Measurements from ENCODE around the gene MKLN1.

Gene MKLN1

DNA sequence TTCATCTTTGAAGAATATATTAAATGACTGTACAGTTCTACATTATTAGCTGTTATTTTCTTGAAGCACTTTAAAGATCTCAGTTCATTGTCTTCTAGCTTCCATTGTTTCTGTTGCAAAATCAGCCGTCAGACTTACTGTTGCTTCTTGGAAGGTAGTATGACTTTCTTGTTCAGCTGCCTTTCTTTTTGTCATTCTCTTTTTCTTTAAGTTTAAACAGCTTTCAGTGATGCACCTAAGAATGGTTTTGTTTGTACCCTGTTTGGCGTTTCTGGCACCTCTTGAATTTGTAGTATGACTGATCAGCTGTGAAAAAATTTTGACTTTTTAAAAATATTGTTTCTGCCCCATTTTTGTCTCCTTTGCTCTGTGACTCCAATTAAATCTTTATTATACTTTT is 9.3 kb downstream of the MKLN1 start:
- Histone ChIP-seq H3K36me3 (ENCODE audit: low read length) (peaks cover 27% of the 10 kb centered on the region), H3K4me2 (ENCODE audit: low read depth, low read length, poor library complexity, severe bottlenecking) (no peak overlapping the region), H3F3A (ENCODE audit: insufficient read depth) (no peaks in the 10 kb centered on the region; the same call in 1 of the 2 replicates), H3K9me3 (ENCODE audit: insufficient read depth, low read length) (peaks cover 15% of the 10 kb centered on the region; the same call in 1 of the 2 replicates), H3K27ac (ENCODE audit: low read depth, low read length) (no peak overlapping the region), H3K9me2 (replicated peaks; ENCODE audit: insufficient read depth, low read length) (no peaks in the 10 kb centered on the region), H3K9ac (ENCODE audit: low read length) (no peak overlapping the region), H3K4me3 (ENCODE audit: insufficient read depth, low read length, poor library complexity, severe bottlenecking) (no peak overlapping the region), H3K27me3 (ENCODE audit: low read length) (no peaks in the 10 kb centered on the region), H2AFZ (ENCODE audit: low read depth, low read length, severe bottlenecking) (no peak overlapping the region), H3K79me2 (ENCODE audit: insufficient read depth, low read length) (peaks cover 92% of the 10 kb centered on the region), H4K20me1 (ENCODE audit: low read depth, low read length) (peaks cover 4% of the 10 kb centered on the region; the same call in 1 of the 2 replicates)
- TF ChIP-seq, protein P1, sequence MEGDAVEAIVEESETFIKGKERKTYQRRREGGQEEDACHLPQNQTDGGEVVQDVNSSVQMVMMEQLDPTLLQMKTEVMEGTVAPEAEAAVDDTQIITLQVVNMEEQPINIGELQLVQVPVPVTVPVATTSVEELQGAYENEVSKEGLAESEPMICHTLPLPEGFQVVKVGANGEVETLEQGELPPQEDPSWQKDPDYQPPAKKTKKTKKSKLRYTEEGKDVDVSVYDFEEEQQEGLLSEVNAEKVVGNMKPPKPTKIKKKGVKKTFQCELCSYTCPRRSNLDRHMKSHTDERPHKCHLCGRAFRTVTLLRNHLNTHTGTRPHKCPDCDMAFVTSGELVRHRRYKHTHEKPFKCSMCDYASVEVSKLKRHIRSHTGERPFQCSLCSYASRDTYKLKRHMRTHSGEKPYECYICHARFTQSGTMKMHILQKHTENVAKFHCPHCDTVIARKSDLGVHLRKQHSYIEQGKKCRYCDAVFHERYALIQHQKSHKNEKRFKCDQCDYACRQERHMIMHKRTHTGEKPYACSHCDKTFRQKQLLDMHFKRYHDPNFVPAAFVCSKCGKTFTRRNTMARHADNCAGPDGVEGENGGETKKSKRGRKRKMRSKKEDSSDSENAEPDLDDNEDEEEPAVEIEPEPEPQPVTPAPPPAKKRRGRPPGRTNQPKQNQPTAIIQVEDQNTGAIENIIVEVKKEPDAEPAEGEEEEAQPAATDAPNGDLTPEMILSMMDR (IDR thresholded peaks at IDR 0.05; ENCODE audit: insufficient read depth, low read length, poor library complexity, severe bottlenecking): no peak
- no peak for TF ChIP-seq EZH2phosphoT487 (conservative IDR thresholded peaks at IDR 0.05; ENCODE audit: low read length)

DNA sequence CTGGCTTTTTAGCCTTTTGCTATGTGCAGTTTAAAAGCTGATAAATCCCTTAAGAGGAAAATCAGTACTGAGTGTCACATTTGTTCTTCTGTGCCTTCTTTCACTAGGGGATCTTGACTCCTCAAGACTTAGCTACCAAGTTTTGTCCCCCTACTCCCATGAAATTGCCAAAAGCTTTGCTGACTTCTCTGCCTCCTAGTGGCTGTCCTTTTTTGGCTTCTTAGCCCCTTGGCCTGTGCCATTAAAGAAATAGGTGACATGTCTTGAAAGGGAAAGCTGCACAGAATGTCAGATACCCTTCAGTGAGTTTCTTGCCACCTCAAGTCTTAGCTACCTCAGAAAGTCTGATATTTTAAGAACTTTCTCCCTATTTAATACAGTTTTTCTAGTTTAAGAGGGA is 10.5 kb downstream of the MKLN1 start:
- H3K9me2 ChIP-seq (replicated peaks; ENCODE audit: insufficient read depth, low read length): no peaks in the 10 kb centered on the region
- H3K9ac ChIP-seq (ENCODE audit: low read length): no peak overlapping the region
- peaks cover 27% of the 10 kb centered on the region for H3K36me3 ChIP-seq (ENCODE audit: low read length)
- H3K27me3 ChIP-seq (ENCODE audit: low read length): no peaks in the 10 kb centered on the region
- peaks cover 15% of the 10 kb centered on the region; the same call in 1 of the 2 replicates for H3K9me3 ChIP-seq (ENCODE audit: insufficient read depth, low read length)
- TF ChIP-seq, protein P1 (IDR thresholded peaks at IDR 0.05; ENCODE audit: insufficient read depth, low read length, poor library complexity, severe bottlenecking): no peak
- TF ChIP-seq EZH2phosphoT487 (conservative IDR thresholded peaks at IDR 0.05; ENCODE audit: low read length): no peak
- no peak overlapping the region for H3K27ac ChIP-seq (ENCODE audit: low read depth, low read length)
- no peak overlapping the region for H2AFZ ChIP-seq (ENCODE audit: low read depth, low read length, severe bottlenecking)
- H3K4me2 ChIP-seq (ENCODE audit: low read depth, low read length, poor library complexity, severe bottlenecking): no peak overlapping the region
- H3K79me2 ChIP-seq (ENCODE audit: insufficient read depth, low read length): peaks cover 94% of the 10 kb centered on the region
- H4K20me1 ChIP-seq (ENCODE audit: low read depth, low read length): peaks cover 10% of the 10 kb centered on the region; the same call in 1 of the 2 replicates
- H3F3A ChIP-seq (ENCODE audit: insufficient read depth): no peaks in the 10 kb centered on the region; the same call in 1 of the 2 replicates
- no peak overlapping the region for H3K4me3 ChIP-seq (ENCODE audit: insufficient read depth, low read length, poor library complexity, severe bottlenecking)

DNA sequence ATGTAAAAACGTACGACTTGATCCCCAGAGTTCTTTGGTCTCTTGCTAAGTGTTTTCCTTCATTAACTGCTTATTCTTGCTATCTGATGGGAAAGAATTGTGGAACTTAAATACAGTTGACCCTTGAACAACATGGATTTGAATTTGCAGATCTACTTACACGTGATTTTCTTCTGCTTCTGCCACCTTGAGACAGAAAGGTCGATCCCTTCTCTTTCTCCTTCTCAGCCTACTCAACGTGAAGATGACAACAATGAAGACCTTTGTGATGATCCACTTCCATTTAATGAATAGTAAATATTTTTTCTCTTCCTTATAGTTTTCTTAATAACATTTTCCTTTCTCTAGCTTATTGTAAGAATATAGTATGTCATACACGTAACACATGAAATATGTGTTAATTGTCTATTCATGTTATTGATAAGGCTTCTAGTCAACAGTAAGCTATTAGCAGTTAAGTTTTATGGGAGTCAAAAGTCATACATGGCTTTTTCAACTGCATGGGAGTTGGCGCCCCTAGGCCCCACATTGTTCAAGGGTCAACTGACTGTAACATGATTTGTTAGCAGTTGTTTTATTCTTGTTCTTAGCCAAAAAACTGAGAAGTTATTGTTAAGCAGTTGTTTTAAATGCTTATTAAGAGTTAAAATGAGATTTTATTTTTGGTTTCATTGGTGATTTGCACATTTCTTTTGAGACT is 11.2 kb downstream of the MKLN1 start:
- H3K27me3 ChIP-seq (ENCODE audit: low read length): no peaks in the 10 kb centered on the region
- H3F3A ChIP-seq (ENCODE audit: insufficient read depth): no peaks in the 10 kb centered on the region; the same call in 1 of the 2 replicates
- no peak overlapping the region for H3K27ac ChIP-seq (ENCODE audit: low read depth, low read length)
- peaks cover 15% of the 10 kb centered on the region; the same call in 1 of the 2 replicates for H3K9me3 ChIP-seq (ENCODE audit: insufficient read depth, low read length)
- H3K9ac ChIP-seq (ENCODE audit: low read length): no peak overlapping the region
- H3K9me2 ChIP-seq (replicated peaks; ENCODE audit: insufficient read depth, low read length): no peaks in the 10 kb centered on the region
- H3K4me3 ChIP-seq (ENCODE audit: insufficient read depth, low read length, poor library complexity, severe bottlenecking): no peak overlapping the region
- peaks cover 94% of the 10 kb centered on the region for H3K79me2 ChIP-seq (ENCODE audit: insufficient read depth, low read length)
- peaks cover 25% of the 10 kb centered on the region for H3K36me3 ChIP-seq (ENCODE audit: low read length)
- H3K4me2 ChIP-seq (ENCODE audit: low read depth, low read length, poor library complexity, severe bottlenecking): no peak overlapping the region
- no peak for TF ChIP-seq EZH2phosphoT487 (conservative IDR thresholded peaks at IDR 0.05; ENCODE audit: low read length)
- TF ChIP-seq, protein P1 (IDR thresholded peaks at IDR 0.05; ENCODE audit: insufficient read depth, low read length, poor library complexity, severe bottlenecking): no peak
- H2AFZ ChIP-seq (ENCODE audit: low read depth, low read length, severe bottlenecking): no peak overlapping the region
- H4K20me1 ChIP-seq (ENCODE audit: low read depth, low read length): peaks cover 14% of the 10 kb centered on the region

Measured in SU-DHL-6 (cell line).